Effector memory CD4-positive, alpha-beta T cell (primary cell): ENCODE data around the gene C6orf118.

ENCODE experiments used
- DNase-seq, 3 donors: peaks; one replicate each; pipeline ENCODE4 v3.0.0-alpha.2; 2020
- H3K27ac ChIP-seq: 2 replicates; pipeline ENCODE4 v1.7.0; 2013; ENCODE audit warnings: mild to moderate bottlenecking, low read length, moderate library complexity; ENCODE audit not compliant: insufficient read depth, poor library complexity, severe bottlenecking
- H3K27me3 ChIP-seq: replicated peaks from 2 replicates; pipeline ENCODE4 v1.7.0; 2013; ENCODE audit warnings: mild to moderate bottlenecking, low read length; ENCODE audit not compliant: insufficient read depth, control insufficient read depth, poor library complexity, severe bottlenecking
- H3K36me3 ChIP-seq: 2 replicates; pipeline ENCODE4 v1.7.0; 2013; ENCODE audit warnings: mild to moderate bottlenecking, low read length, moderate library complexity; ENCODE audit not compliant: control insufficient read depth, insufficient read depth
- H3K4me1 ChIP-seq: 2 replicates; pipeline ENCODE4 v1.7.0; 2013; ENCODE audit warnings: low read length, mild to moderate bottlenecking; ENCODE audit not compliant: control insufficient read depth, insufficient read depth, poor library complexity, severe bottlenecking
- H3K4me3 ChIP-seq: 2 replicates; pipeline ENCODE4 v1.7.0; 2013; ENCODE audit warnings: low read length, low read depth, mild to moderate bottlenecking; ENCODE audit not compliant: insufficient read depth, poor library complexity, severe bottlenecking
- H3K9me3 ChIP-seq: 2 replicates; pipeline ENCODE4 v1.7.0; 2013; ENCODE audit warnings: mild to moderate bottlenecking, low read length, moderate library complexity; ENCODE audit not compliant: control insufficient read depth

Gene C6orf118

DNA sequence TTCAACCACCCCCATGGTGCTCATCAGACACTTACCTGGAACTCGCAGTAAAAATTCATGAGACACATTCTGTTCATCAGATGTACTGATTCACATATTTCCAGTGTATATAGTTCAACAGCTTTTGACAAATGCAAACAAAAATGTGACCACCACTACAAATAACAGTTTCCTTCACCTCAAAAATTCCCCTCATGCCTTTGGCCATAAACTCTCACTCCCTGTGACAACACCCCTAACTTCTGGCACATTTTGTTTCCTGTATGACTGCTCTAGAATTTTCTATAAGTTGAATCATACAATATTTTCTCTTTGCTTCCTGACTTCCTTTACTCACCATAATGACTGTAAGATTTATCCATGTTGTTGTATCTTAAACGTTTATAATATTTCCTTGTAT, 63.7 kb downstream of the C6orf118 start:
- no peak overlapping the region for H3K27ac ChIP-seq
- no peak overlapping the region for H3K4me3 ChIP-seq
- H3K9me3 ChIP-seq, result no peaks in the 10 kb centered on the region
- no peaks in the 10 kb centered on the region for H3K4me1 ChIP-seq
- no peaks in the 10 kb centered on the region for H3K36me3 ChIP-seq
- DNase-seq, result no peak
- no peaks in the 10 kb centered on the region for H3K27me3 ChIP-seq

DNA sequence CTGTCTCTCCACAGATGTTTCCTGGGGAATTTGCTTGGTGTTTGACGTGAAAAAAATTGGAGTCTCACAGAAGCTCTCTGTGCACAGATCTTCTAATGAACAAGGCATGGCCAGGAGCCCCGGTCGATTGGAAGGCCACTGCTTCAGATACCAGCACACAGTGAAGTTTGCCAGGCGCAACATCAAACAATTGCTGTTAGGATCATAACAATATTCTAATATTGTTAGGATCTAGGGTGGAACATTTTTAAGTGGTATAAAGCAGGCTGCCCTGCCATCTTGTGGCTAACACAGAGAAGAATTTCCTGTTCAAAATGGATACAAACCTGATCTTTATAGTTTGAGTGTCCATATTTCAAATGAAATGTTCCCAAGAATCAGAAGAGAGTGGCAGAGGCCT, 64.1 kb downstream of the C6orf118 start:
- no peaks in the 10 kb centered on the region for H3K4me1 ChIP-seq
- DNase-seq, result no peak
- no peak overlapping the region for H3K4me3 ChIP-seq
- H3K27me3 ChIP-seq, result no peaks in the 10 kb centered on the region
- no peaks in the 10 kb centered on the region for H3K9me3 ChIP-seq
- no peaks in the 10 kb centered on the region for H3K36me3 ChIP-seq
- H3K27ac ChIP-seq, result no peak overlapping the region

DNA sequence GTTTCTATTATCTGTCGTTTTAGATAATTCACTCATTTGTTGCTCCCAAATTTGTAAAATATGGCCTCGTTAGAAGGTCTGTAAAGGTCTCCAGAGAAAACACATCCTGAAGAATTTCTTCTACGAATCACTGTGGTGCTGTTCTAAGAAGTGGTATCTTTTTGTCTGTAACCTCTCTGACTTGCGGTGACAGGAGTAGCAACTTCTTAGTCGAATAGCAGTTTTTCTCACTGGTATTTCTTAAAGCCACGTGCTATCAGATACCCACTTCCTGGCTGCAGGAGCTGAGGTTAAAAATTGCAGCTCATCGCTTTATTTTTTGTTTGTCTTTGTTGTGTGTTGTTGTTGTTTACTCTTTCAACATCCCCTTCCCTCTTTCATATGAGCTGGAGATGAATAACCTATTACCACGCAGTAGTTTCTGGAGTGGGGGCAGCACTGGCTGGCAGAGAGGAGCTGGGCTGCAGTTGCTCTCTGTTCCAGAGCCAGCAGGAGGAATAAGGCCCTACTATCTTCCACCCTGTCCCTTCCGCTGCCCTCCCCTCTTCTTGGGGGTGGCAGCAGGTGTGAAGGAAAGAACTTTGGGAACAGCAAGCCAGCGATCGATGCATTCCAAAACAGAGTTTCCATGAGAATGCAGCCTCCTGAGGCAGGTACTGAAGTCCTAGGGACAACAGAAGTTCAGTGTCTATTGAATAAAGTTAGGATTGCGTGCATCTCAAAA, 64.7 kb downstream of the C6orf118 start:
- H3K4me3 ChIP-seq, result no peak overlapping the region
- no peak overlapping the region for H3K27ac ChIP-seq
- no peaks in the 10 kb centered on the region for H3K9me3 ChIP-seq
- no peaks in the 10 kb centered on the region for H3K4me1 ChIP-seq
- no peaks in the 10 kb centered on the region for H3K36me3 ChIP-seq
- no peak for DNase-seq
- no peaks in the 10 kb centered on the region for H3K27me3 ChIP-seq

DNA sequence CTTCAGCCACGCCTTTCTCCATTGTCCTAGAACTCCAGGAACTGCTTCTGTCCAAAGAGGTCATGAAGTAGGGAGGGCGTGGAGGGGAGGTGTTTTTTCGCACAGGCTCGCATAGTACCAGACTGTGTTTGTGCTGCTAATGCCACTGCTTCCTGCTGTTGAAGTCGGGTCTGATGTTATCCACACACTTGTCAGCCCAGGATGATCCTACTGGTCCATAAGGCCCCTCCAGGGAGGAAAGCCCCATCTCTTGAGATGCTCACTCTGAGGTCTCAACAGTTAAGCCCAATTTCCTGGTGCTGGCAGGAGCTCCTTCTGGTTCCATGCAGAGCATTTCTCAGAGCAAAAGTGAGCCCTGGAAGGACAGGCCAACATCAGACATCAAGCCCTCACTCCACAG, 65.6 kb downstream of the C6orf118 start:
- Histone ChIP-seq H3K4me3 (no peak overlapping the region), H3K27ac (no peak overlapping the region), H3K36me3 (no peaks in the 10 kb centered on the region), H3K27me3 (no peaks in the 10 kb centered on the region), H3K4me1 (no peaks in the 10 kb centered on the region), H3K9me3 (no peaks in the 10 kb centered on the region)
- no peak for DNase-seq

DNA sequence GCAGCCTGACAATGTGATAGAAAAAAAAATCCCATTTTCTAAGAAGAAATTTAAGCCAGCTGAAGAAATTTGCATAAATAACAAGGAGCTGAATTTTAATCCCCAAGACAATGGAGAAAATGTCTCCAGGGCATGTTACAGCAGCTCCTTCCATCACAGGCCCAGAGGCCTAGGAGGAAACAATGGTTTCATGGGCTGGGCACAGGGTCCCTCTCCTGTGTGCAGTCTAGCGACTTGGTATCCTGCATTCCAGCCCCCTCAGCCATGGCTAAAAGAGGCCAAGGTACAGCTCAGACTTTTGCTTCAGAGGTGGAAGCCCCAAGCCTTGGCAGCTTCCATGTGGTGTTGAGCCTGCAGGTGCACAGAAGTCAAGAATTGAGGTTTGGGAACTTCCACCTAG, 73.1 kb downstream of the C6orf118 start:
- no peak for DNase-seq
- no peaks in the 10 kb centered on the region for H3K36me3 ChIP-seq
- no peaks in the 10 kb centered on the region for H3K4me1 ChIP-seq
- H3K9me3 ChIP-seq, result no peaks in the 10 kb centered on the region
- no peak overlapping the region for H3K27ac ChIP-seq
- H3K4me3 ChIP-seq, result no peak overlapping the region
- no peaks in the 10 kb centered on the region for H3K27me3 ChIP-seq

DNA sequence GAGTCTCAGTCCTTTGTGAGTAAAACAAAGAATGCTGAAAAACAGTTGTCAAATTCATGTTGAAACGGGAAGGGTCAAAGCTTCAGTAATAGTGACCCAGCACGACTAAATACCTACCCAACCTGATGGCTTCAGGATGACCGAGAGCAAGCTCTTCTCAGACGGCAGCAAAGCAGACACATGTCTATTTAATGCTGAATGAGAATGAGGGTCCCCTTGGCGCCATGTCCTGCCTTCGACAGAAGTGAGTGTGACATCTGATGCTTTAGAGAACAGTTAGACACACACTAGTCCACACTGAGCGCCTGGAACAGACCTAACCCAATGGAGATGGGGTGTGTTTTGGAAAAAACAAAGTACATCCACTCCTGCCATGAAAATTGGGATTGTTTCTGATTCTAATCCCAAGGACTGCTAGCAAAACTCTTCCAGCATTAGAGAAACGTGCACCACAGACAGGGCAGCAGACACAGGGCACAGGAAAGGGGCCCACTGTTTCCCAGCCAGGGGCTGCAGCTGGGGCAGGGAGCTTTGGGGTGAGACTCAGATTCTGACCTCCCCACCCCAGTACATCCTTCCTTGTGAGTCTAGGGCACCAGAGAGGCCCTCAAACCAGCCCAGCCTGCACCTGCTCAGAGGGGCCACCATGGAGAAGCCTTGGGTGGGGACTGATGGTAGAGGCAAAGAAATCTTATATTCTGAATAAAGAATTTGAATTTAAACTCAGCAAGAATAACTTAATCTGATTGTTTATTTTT, 76.5 kb downstream of the C6orf118 start:
- Histone ChIP-seq H3K4me3 (no peak overlapping the region), H3K36me3 (no peaks in the 10 kb centered on the region), H3K9me3 (no peaks in the 10 kb centered on the region), H3K4me1 (no peaks in the 10 kb centered on the region), H3K27me3 (no peaks in the 10 kb centered on the region), H3K27ac (no peak overlapping the region)
- DNase-seq, result no peak

DNA sequence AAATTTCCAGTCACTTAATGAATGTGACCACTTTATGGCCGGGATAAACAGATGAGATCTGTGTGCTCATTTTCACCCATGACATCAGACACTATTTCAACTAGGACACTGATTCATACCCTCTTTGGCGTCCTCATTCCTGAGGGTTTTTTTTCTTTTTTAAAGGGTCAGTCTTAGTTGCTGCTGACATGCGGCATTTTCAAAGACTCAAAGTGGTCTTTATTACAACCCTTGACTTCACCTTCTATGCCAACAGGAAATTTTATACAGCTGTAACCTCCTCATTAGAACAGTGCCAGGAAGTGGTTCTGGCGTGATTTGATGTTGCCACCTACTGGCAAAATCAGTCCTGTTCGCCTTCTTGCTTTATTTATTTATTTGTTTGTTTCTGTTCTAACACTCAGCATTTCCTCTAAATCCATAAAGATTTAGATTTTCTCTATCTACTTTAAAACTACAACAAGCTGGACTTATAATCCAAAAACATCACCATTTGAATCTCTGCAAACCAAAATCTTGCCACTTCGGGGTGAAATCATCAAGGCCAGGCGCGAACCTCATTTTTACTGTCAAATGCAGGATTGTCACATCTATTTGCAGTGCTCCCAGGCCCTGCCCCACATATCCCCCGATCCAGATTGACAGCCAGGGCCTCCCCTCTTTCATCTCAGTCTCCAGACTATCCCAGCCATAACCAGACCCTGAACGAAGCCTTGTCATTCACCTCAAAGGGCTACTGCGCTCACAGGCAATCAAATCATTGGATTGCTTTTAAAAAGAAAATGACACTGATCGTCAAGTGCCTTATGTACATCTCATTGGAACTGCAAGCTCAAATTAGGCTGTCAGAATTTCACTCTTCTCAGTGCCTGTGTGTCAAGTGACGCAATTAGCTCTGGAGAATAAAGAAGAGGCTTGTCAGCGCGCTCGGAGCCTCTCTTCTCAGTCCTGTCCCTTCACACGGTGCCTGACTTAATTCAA, 77.5 kb downstream of the C6orf118 start:
- H3K27ac ChIP-seq, result no peak overlapping the region
- no peak for DNase-seq
- H3K27me3 ChIP-seq, result no peaks in the 10 kb centered on the region
- no peaks in the 10 kb centered on the region for H3K4me1 ChIP-seq
- no peak overlapping the region for H3K4me3 ChIP-seq
- H3K9me3 ChIP-seq, result no peaks in the 10 kb centered on the region
- H3K36me3 ChIP-seq, result no peaks in the 10 kb centered on the region

DNA sequence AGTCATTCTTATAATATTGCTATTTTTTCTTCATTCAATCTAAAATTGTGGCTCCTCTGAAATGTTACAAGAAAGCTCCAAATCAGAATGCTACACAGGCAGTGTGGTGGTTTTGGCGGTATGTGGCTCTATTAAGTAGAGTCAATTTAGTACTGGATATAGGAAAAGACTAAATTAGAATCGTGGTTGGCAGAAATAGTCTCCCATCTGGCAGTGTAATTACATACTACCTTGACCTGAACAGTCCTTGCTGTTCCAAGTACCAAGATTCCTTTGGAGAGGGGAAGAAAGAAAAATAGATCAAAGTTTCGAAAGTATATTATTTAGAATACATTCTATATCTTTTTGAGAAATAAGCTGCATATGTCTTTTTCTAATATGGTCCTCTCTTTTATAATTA, 78.2 kb downstream of the C6orf118 start:
- DNase-seq, result no peak
- Histone ChIP-seq H3K4me1 (no peaks in the 10 kb centered on the region), H3K4me3 (no peak overlapping the region), H3K27ac (no peak overlapping the region), H3K9me3 (no peaks in the 10 kb centered on the region), H3K36me3 (no peaks in the 10 kb centered on the region), H3K27me3 (no peaks in the 10 kb centered on the region)
